Dermis microvascular lymphatic vessel endothelial cell (primary cell): ENCODE results near the gene BCR. TPM values are rescaled to one million over a fixed set of nuclear protein-coding genes. Genes with fewer than 3 reads are reported as not detected.

Experiments
- DNase-seq, 2 donors: peaks; one replicate each; pipeline versions ENCODE4 v3.0.0 to v3.0.0-alpha.2; 2010; ENCODE audit warnings: low read depth in 2 of 2
- total RNA-seq: library from RNA; depleted of rRNA; stranded (reverse); fragments of >200 nt; gene quantifications from 2 replicates; pipeline ENCODE4 v1.2.1, GENCODE V29; 2014

BCR gene
- total RNA-seq, 1 donor from 2014 or later: 95.9 TPM

DNA sequence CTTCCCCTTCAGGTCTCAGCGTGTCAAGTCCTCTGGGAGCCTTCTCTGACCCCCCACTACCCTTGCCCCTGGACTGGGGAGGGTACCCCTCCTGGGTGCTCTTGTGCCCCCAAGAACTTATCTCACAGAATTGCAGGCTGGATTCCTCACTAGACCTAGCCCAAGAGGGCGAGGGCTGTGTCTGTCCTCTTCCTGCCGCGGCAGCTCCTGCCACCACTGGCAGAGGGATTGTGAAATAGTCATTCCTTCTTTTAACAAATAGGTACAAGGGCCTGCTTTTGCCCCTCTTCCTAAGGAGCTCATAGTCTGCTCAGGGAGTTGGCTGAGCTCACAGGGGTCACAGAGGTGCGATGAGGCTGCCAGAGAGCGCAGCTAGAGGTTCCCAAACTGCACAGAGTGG lies 29.5 kb upstream of the BCR start:
- no peak for DNase-seq

DNA sequence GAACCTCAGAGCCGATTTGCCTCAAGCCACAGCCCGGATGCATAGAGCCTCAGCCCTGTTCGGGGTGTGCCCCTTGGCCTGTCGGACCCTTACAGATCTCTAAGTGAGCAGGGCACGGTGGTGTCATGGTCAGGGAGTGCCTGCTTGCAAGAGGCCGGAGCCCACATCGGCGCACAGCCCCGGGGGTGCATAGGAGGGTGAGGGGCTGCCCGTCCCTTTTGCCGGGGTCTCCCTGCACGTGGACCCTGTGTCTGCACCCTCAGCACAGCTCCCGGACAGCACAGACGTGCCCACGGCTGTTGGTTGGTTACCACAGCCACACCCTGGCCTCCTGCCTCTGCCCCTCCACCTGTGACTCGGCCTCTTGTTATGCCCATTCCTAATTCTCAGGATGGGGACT lies 28.5 kb upstream of the BCR start:
- no peak for DNase-seq

DNA sequence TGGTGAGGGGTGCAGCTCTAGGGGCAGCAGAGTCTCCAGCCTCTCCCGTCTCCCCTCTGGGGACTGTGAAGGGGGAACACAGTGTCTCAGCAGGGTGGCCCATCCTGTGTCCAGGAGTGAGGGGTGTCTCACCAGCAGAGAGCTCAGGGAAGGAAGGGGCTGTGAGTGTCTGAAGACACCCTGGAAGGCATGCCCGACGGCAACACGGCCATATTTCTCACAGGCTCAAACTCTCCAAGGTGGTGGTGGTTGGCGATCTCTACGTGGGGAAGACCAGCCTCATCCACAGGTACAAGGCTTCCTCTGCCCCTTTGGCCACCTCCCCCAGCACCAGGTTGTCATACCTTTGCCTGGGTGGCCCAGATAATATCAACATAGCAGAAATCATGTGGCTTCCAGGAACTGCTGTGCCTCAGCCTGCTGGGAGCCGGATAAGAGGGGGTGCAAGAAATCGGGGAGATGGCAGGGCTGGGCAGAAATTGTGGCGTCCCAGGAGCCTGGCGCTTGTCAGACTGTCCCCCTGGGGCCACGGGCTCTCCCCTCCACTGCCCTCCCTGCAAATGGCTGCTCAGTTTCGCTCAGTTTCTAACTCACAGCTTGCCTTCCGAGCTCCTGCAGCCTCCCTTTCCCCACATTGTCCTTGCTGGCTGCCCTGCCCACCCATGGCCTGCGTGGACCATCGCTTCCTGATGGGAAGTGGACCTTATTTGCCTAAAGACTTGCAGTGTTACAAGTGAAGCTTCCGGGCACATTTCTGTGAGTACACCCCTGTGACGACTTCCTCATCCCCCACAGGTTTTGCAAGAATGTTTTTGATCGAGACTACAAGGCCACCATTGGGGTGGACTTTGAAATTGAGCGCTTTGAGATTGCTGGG lies 27.8 kb upstream of the BCR start:
- no peak for DNase-seq

DNA sequence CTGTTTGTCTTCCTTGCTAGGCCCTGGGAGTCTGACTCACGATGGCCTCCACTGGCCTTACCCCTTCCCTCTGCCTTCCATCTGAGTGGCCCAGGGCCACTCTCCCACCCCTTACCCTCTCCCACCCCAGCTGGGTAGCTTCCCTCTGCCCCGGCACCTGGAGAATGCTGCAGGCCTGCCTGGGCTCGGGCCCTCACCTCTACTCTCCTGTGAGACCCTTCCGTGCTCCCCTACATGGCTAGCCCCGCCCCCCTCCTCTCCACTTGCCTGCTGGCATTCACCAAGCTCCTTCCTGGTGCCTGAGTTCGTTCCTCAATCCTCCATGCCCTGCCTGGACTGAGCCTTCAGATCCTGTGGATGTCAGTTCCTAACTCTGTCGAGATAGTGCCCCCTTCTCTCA lies 26.3 kb upstream of the BCR start:
- DNase-seq: no peak

DNA sequence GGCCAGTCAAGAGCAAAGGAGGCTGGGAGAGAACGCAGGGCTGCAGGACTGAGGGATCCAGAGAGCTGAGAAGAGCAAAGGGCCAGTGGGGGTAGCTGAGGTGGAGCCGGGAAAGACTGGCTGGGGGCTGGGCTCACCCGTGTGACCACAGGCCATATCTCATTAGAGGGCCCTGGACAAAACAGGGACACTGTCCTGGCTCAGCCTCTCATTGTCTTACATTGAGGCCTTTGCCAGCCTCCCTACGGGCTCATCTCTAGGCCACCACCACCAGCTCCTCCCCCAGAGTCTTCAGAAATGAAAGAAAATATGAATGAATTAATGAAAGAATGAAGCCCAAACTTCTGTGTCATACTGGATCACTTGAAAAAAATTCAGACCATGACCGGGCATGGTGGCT lies 25.8 kb upstream of the BCR start:
- DNase-seq: no peak

DNA sequence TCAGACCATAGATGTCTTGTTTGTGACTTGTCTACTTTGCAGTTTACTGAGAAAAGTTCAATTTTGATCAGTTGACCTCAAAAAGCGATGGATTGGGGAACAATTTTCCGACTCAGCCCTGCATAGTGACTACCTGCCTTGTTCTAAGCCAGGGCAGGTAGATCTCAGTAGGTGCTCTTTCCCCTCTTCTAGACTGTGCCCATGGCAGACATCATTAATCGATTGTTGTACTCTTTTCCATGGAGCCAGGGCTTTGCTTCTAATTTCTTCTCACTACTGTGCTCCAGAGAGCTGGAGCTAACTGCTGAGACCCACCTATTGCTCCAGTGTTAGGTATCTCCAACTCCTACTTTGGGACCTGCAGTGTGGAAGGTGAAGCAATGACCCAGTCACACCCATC lies 25.2 kb upstream of the BCR start:
- DNase-seq: no peak

DNA sequence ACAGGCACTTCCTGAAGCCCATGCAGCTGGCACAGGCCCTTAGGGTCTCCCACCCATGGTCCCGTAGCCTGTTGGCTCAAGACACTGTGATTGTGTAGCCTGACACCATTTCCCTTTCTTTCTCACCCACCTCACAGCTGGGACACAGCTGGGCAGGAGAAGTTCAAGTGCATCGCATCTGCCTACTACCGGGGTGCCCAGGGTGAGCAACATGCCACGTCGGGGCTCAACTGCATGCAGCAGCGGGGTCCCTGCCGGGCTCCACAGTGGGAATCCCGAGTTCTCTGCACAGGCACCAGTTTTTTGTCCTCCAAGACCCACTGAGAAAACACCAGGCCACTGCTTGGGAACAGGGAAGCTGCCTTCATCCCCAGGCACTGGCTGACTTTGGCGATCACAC lies 24.5 kb upstream of the BCR start:
- DNase-seq: no peak

DNA sequence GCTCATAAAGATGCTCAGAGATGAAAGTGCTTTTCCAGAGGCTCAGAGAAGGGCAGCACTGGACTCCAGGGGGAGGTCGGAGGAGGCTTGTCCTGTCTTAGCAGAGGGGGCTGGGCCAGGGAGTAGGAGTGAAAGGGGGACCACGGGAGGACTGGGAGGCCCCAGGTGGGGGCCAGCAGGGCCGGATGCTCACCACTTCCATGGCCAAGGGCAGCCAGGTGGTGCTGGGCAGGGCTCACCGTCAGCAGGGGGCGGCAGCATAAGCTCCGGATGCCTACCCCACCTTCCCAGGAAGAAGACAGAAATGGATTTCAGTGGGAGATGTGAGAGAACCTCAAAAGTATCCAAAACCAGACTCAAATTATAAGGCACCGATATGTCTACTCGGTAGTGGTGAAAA lies 24.0 kb upstream of the BCR start:
- DNase-seq: no peak

DNA sequence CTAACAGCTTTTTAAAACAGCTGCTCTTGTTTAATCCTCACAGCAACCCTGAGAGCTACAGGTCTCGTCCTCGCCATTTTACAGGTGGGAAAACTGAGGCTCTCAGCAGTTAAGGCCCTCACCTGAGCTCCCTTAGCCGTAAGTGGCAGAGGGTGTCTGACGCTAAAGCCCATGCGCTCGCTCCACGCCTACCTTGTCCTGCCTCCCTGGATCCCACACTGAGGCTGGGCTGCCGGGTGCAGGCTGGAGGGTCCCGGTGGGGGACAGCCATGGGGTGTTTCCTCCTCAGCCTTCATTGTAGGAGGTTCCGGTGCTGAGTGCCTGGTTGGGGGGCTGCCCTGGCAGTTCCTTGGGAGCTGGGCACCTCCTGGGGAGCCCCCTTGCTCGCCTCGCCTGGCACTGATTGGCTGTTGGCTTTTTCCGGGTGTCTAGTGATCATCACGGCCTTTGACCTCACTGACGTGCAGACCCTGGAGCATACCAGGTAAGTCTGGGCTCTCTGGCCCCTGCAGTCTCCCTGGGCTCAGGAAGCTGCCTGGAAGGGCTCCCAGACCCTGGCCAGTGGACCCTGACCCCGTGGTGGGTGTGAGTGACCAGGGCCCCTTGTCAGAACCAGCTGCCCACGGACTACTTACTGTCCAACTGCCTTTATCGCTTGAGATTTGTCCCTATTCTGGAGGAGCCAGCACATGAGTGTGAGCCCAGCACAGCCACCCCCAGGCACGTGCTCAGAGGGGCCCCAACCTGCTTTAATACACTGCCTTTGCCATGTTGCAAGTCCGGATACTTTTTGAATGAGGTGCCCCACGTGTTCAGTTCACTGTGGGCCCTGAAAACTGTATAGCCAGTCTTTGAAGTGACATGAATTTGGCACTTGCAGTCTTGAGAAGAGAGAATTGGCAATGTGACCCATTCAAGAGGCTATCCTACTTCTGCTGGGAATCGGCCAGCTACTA lies 22.5 kb upstream of the BCR start:
- DNase-seq: no peak

DNA sequence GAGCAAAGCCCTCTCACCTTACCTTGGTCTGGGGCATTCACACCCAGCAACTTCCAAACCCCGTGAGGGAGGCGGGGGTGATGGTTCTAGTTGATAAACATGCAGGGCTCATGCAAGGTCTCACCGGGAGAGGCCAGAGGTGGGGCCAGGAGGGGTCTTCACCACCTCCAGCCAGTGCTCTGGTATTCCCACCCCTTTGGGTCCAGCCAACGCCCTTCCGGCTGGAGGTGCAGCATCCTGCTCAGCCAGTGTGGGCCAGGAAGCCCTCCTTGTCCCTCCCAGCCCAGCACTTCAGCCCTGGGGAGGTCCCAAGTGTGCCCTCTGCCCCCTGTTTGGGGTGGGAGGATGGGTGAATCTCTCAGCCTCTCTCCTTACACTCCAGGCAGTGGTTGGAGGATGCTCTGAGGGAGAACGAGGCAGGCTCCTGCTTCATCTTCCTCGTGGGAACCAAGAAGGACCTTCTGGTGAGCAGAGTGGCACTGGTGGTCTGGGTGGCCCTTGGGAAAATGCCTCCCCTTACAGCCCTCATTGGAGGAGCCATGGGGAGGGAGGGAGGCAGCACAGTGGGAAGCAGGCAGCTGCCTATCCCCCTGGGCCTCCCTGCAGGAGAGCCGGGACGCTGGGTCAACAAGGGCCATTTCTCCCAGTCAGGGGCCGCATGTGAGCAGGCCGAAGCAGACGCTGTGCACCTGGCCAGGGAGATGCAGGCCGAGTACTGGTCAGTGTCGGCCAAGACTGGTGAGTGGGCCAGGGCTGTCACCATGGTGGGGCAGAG lies 21.6 kb upstream of the BCR start:
- no peak for DNase-seq

DNA sequence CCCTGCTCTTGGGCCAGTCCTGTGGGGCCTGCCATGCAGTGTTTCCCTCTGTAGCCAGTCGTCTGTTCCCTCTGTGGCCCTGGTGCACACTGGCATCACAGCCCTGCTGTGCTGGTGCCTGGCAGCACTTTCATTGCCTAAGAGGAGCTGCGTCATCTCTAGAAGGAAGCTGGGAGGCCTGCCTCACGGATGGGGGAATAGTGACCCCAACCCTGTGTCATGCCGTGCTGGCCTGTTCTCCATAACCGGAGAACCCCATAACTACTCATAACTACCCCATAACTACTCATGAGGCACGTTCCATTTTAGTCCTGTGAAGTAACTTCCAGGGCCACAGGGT lies 21.0 kb upstream of the BCR start:
- no peak for DNase-seq

DNA sequence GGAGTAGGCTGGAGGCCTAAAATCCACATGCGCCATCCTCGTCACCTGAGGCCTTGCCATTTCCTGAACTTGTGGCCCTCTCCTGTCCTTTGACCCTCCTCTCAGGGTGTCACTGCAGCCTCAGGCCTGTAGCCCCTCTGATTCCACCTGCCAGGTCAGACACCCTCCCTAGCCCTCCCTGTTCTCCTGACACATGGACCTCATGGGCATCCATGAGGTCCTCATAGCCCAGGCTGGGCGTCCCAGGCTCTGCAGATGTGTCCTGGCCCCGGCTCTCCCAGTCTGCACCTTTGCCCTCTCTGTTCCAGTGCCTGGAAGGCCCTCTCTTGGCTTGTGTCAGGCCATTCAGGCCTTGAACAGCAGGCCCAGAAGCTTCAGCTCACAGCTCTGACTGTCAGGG lies 19.3 kb upstream of the BCR start:
- no peak for DNase-seq

DNA sequence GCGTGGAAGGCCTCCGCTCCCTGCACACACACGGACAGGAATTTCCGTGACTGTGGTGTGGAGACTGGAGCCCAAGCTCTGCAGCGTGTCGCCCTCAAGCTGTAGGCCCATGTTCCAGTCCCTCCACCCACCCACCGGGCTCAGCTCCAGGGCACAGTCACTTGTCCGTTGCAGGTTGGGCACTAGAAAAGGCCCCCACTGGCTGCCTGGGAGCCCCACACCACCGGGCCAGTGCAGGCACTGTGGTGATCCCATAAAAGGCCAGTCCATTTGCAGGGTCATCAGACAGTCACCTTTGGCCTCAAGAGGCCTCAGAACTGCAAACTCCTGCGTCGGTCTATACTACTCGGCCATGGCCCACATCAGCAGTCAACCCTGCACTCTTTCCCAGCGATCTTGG lies 18.7 kb upstream of the BCR start:
- no peak for DNase-seq

DNA sequence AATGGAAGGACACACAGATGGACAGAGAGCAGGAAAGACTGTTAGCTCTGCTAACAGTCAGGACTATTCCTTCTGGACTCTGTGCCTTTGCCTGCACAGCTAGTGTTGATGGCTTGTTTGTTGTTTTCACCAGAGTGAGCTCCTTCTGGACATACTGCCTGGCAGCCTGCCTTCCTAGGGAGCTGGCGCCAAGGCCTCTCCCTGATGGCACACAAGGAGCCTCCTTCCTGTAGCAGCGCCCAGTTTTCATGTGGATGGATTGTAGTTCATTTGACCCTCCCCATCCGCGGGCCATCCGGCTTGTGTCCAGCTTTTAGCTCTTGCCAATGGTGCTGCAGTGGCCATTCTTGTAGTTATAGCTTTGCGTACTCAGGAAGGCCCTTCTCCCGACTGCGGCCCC lies 16.6 kb upstream of the BCR start:
- DNase-seq: no peak

DNA sequence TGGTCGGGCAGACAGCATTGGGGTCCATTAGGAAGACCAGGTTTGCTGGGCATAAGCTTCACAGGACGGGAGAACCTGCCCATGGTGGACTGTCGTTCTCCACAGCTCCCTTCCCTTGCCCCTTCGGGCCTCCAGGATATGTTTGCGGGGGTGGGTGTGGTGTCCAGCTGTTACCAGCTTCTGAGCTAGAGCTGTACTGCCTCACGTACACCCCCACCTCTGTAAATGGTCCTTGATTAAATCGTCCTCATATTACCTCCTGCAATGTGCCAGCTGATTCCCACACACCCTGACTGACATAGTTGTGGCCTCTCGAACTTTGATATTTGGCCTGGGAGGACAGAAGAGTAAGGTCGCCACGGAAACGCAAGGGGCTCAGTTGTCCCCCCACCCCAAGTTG lies 16.2 kb upstream of the BCR start:
- DNase-seq: no peak

DNA sequence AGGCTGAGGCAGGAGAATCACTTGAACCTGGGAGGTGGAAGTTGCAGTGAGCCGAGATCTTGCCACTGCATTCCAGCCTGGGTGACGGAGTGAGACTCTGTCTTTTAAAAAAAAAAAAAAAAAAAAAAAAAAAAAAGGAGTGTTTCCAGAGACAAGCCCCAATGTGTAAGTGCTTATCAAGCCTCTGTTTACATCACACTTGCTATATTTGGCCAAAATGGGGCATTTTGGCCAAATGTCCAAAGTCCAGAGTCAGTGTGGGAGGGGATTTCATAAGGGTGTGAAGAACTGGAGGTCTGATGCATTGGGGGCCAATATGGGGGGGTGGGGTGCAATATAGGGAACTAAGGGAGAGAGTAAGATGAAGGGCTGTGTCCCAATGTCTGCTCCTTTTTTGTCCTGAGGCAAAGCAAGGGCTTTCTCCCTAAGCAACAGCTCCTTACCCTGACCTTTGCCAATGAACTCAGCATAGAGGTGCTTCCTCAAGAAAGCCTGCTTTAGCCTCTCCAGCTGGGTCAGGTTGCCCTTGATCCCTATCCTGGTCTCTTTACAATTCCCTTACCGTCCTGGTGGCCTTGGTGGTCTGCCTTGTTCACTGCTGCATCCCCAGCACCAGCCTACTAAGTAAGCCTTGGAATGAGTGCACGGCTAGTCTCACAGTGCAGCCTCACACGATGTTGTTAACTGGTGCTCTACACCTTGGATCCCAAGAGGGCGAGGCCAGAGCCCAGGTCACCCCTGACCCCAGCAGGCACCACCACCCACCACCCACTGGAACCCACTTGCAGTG lies 14.1 kb upstream of the BCR start:
- no peak for DNase-seq

DNA sequence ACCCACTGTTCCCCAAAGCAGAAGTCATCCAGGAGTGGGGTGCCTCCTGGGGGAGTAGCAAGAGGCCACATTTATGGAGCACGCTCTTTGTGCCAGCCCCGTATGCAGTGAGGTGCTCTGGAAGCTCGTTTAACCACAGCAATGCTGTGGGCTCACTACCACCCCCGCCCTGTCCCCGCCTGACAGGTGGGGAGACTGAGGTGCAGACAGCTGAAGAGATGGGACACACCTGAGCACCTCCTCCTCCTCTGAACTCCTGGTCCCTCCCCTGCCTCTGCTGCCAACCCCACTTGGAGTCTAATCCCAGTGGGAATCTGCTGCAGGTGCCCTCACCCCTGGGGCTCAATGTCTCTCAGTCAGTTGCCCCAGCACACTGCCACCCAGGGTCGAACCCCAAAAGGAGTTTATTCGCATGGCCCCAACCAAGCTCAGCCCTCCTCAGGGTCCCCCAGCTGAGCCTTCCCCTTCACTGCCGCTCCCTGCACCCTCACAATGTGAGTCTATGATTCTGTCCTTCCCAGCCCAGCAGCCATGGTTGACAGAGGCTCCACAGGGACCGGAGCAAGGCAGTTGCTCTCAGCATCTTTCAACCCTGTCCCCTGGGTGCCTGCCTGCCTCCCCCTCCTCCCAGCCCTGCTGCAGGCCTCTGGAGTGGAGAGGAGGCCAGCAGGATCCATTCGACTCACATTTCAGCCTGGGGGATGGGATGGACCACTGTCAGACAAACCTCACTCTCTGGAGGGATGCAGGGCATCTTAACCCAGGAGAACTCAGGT lies 13.3 kb upstream of the BCR start:
- DNase-seq: no peak

DNA sequence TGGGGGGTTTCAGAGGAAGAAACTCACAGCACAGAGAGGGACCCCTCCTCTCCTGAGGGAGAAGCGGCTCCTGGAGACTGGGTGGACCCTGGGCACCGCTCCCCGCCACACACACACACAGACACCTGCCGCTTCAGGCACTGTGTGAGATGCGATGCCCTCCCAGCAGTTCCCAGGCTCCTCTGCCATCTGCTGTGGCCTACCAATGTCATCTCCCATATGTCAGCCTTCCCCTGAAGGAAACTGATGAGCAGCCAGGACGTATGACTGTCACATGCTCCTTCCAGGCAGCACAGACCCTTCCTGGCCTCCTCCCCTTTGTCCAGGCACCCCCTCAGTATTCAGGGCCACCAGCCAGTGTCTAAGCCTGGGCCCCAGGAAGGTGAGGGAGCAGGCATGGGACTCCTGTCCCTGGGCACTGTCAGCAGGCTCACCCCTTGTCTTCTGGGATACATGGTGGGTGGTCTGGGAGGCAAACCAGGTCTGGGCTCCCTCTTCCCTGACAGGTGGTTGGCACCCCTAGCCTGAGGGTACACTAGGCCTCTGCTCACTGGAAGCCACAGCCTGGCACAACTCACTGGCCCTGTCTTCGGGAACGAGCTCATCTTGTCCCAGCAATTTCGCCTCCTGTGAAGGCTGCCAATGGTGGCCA lies 11.8 kb upstream of the BCR start:
- no peak for DNase-seq

DNA sequence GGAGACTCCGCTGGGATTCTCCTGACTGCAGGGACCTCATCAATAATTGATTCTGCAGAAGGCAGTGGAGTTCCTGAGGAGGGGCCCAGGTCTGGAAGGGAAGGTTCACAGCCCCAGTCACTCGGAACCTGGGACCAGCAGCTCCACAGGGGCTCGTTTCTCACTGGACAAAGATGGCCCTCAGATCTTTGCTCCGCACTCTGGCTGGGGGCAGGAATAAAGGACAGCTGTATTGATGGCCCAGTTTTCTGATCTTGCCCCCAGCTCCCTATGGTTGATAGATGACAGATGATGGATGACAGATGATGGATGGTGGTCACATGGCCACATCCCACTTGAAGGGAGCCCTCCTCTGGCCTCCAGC lies 11.3 kb upstream of the BCR start:
- no peak for DNase-seq
